NOMO-1 treated with DMSO at 0.1 percent for 48 hours (cell line): ENCODE measurements around the gene MCF2L.
"Not testable (repeated sequence)": the region's sequence is repeated elsewhere in the genome, so short reads cannot be mapped to it uniquely, and the experiment has no call there.

ENCODE experiments used
- DNase-seq: peaks from one replicate; lab custom pipeline; 2025; ENCODE audit not compliant: unreplicated experiment; lab: John Stamatoyannopoulos, UW

MCF2L gene

GRCh38 chr13:113106711-113107351, 137.8 kb downstream of the MCF2L start:
- DNase-seq = no peak

GRCh38 chr13:113108521-113108920, 139.5 kb downstream of the MCF2L start:
- DNase-seq = not testable (repeated sequence)

- no peak for DNase-seq
These were observed 140.4 kb downstream of the MCF2L start for GRCh38 chr13:113109151-113110047.

- no peak for DNase-seq
These were observed 141.2 kb downstream of the MCF2L start for GRCh38 chr13:113110048-113110851.

DNA sequence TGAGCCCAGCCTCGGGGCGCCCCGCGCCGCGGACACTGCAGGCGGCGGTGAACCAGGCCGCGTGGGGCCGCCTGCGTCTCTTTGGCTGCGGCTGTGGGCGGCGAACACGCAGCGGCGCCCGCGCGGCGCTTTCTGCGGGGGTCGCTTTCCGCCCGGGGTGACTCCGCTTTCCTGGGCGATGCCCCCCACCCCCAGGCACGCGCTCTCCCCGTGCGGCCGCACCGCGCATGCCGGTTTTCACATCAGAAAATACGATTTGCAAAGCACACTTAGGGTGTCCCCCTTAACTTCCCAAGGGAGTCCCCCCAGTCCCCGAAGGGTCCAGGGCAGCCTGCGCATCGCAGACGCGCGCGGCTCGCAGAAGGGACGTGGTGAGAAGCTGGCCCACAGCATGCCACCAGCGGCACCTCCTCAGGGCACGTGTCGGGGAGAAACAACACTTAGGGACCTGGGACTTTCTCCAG, 141.9 kb downstream of the MCF2L start:
- DNase-seq = no peak

DNA sequence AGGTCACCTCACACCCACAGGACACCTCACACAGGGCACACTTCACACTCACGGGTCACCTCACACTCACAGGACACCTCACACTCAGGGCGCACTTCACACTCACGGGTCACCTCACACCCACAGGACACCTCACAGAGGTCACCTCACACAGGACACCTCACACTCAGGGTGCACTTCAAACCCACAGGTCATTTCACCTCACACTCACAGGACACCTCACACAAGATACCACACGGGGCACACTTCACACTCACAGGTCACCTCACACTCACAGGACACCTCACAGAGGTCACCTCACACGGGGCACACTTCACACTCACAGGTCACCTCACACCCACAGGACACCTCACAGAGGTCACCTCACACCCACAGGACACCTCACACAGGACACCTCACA, 142.8 kb downstream of the MCF2L start:
- not testable (repeated sequence) for DNase-seq

DNA sequence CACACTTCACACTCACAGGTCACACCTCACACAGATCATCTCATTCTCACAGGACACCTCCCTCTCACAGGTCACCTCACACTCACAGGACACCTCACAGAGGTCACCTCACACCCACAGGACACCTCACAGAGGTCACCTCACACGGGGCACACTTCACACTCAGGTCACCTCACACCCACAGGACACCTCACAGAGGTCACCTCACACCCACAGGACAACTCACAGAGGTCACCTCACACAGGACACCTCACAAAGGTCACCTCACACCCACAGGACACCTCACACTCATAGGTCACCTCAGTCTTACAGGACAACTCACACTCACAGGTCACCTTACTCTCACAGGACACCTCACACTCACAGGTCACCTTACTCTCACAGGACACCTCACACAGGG, 143.5 kb downstream of the MCF2L start:
- not testable (repeated sequence) for DNase-seq

- DNase-seq = no peak
These were observed 144.2 kb downstream of the MCF2L start for GRCh38 chr13:113112893-113113845.

DNA sequence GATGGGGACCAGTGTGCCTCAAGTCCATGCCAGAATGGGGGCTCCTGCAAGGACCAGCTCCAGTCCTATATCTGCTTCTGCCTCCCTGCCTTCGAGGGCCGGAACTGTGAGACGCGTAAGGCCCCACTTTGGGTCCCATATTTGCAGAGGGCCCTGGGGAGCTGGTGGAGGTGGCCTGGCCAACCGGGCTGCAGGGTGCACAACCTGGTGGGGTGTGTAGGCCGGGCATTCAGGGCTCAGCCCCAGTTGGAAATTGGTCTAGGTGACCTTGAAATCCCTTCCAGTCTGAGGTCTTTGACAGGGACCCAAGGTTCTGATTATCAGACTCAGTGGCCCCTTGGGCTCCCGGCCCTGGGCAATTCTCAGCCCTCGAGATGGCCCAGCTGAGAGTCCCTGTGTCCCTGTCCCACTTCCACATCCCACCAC, 144.8 kb downstream of the MCF2L start:
- DNase-seq = no peak

DNA sequence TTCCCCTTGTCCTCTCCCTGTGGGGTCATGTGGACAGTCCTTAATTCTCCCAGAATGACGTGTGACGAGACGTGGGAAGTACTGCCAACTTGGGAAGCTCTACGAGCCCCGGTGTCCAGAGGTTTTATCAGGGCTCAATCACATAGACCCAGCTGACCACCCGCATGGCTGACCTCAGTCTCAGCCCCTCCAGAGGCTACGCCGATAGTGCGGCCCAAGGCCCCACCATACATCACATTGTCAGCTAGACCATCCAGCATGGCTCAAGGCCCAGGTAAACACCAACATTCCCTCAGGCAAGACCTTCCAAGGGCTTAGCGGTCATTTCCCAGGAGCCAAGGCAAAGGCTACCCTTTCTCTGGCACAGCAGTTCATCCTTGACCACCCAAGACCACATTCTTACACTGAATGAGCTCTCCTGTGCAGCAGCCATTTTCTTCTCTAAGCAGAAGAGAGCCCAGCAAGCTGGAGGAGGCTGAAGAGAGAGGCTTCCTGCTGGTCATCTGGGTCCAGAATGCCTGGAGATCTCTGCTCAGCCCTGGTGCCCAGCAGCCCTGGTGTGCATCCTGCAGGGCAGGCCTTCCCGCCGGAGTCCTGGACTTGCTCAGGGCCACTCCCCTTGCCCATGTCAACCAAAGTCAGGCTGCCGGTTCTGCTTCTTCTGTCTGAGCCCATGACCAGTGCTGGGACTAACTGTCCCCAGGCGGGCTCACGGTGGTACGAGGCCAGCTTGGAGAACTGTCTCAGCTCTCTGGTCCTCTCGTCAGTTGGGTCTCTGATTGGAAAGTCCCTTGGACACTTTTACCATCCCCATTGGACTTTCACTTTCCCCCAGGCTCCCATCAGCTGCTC, 145.7 kb downstream of the MCF2L start:
- DNase-seq = no peak

GRCh38 chr13:113115363-113116205, 146.6 kb downstream of the MCF2L start:
- no peak for DNase-seq

DNA sequence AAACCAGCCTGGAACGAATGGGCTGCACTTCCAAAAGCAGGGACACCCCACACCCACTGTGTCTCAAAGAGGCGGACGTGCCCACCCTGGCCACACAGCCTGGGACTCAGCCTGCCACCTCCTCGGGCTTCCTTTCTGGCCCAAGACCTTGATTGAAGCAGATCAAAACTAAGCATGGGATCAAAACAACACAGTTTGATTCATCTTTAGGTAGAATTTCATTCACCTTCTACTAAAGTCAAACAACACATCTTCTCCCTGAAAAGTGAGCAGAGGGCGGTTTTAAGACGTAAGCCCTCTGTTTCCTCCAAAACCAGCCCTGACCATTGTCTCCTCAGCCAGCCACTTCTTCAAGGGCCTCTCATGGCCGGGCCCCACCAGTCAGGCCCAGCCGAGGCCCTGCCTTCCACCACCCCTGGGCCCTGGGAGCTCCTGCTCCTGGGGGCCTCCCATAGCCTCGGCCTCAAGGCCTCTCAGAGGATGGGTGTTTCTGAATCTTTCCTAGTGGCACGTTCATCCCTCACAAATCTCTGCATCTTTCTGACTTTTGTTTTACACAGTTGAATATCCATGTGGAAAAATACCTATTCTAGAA, 147.3 kb downstream of the MCF2L start:
- no peak for DNase-seq

DNA sequence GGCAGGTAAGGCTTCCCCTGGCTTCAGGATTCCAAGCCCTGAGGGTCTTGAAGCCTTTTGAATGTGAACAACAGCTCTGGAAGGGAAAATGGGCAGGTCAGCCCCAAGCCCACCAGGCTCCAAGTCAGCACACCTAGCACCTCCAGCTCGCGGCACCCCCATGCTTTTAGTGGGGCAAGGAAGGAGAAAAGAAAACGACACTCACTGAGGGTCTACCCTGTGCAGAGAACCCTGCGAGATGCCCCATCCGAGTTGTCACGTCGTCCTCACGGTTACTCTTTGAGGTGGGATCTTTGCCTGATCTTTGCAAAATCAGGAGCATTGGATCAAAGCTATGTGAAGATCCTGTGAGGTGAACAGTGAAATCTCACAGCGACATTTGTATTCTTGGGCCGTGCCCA, 147.9 kb downstream of the MCF2L start:
- no peak for DNase-seq

GRCh38 chr13:113117335-113117872, 148.4 kb downstream of the MCF2L start:
- DNase-seq = no peak

DNA sequence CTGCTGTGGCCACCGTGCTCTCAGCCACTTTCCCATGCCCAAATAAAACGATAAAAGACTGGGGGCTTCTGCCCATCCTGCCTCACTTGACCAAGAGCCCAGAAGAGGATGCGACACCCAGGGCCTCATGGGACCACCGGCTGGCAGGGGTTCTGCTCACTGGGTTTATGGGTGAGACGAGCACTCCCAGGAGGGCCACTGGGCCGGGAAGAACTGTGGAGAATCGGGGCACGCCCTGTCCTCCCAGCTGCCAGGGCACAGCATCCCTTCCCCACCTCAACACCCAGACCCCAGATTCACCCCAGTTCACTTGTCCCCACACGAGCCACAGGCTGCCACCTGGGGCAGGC, 148.9 kb downstream of the MCF2L start:
- DNase-seq = no peak

- DNase-seq = no peak
These were observed 149.4 kb downstream of the MCF2L start for GRCh38 chr13:113118261-113119021.

- DNase-seq = no peak
These were observed 150.3 kb downstream of the MCF2L start for GRCh38 chr13:113119166-113119821.
